Kidney epithelial cell (primary cell): ENCODE measurements around the gene SRBD1. TPM values are rescaled to one million over a fixed set of nuclear protein-coding genes. Genes with fewer than 3 reads are reported as not detected.

ENCODE experiments used
- DNase-seq: peaks from one replicate; pipeline ENCODE4 v3.0.0-alpha.2; 2010; ENCODE audit warnings: low read depth
- H3K27me3 ChIP-seq: 2 replicates; pipeline ENCODE4 v1.6.0; 2011; ENCODE audit warnings: low read length; ENCODE audit not compliant: control insufficient read depth, insufficient read depth
- H3K36me3 ChIP-seq: 2 replicates; pipeline ENCODE4 v1.5.1; 2011; ENCODE audit warnings: low read length; ENCODE audit not compliant: control insufficient read depth, insufficient read depth
- H3K4me3 ChIP-seq: 2 replicates; pipeline ENCODE4 v1.5.1; 2011; ENCODE audit warnings: low read depth, mild to moderate bottlenecking, control low read depth, low read length
- total RNA-seq: library from RNA; depleted of rRNA; stranded (reverse); fragments of >200 nt; gene quantifications from 2 replicates; pipeline ENCODE4 v1.2.3, GENCODE V29; 2015
- TF ChIP-seq, protein P1 (sequence below): IDR thresholded peaks from 2 replicates; pipeline ENCODE4 v1.5.1; 2011; ENCODE audit warnings: mild to moderate bottlenecking, moderate library complexity, low read length, control low read depth, inconsistent platforms; ENCODE audit not compliant: insufficient read depth, poor library complexity, severe bottlenecking

The SRBD1 gene
- total RNA-seq, 1 donor from 2014 or later: 18.4 TPM

DNA sequence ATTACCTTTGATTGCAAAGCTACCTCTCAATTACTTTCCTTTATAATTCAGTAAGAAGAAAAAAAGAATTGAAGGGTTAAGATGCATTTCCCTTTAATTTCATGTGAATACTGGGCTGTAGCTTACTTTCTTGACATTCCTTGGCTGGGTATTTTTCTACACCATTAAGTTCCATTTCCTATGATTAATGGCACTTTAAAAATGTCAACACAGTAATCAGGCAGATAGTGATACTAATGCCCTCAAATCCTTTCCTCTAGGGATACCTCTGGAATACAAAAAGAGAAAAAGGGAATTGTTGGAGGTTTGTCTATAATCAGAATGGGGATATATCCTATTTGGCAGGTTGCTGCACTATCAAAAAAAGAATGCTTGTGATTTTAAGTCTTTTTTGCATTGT, 216.9 kb downstream of the SRBD1 start:
- Histone ChIP-seq H3K4me3 (no peak overlapping the region), H3K27me3 (no peaks in the 10 kb centered on the region), H3K36me3 (no peaks in the 10 kb centered on the region)
- no peak for DNase-seq
- TF ChIP-seq, protein P1, sequence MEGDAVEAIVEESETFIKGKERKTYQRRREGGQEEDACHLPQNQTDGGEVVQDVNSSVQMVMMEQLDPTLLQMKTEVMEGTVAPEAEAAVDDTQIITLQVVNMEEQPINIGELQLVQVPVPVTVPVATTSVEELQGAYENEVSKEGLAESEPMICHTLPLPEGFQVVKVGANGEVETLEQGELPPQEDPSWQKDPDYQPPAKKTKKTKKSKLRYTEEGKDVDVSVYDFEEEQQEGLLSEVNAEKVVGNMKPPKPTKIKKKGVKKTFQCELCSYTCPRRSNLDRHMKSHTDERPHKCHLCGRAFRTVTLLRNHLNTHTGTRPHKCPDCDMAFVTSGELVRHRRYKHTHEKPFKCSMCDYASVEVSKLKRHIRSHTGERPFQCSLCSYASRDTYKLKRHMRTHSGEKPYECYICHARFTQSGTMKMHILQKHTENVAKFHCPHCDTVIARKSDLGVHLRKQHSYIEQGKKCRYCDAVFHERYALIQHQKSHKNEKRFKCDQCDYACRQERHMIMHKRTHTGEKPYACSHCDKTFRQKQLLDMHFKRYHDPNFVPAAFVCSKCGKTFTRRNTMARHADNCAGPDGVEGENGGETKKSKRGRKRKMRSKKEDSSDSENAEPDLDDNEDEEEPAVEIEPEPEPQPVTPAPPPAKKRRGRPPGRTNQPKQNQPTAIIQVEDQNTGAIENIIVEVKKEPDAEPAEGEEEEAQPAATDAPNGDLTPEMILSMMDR: no peak

DNA sequence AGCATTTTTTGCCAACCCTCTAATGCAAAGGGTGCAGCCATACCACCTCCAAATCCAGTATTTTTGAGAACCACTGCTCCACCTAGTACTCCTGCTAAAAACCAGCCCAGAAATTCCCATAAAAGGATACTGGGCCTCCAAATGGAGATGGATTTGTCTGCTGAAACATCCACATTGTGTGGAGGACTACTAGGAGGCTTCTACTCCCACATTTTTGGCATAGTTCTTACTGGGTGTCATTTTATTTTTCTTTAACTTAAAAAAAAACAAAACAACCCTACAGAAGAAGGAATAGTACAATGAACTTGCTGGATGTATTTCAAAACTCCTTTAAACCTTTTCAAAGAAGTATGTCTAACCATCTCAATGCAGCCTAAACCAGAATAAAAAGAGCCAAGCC, 219.2 kb downstream of the SRBD1 start:
- no peak for DNase-seq
- Histone ChIP-seq H3K4me3 (no peak overlapping the region), H3K27me3 (no peaks in the 10 kb centered on the region), H3K36me3 (no peaks in the 10 kb centered on the region)
- TF ChIP-seq, protein P1: no peak

DNA sequence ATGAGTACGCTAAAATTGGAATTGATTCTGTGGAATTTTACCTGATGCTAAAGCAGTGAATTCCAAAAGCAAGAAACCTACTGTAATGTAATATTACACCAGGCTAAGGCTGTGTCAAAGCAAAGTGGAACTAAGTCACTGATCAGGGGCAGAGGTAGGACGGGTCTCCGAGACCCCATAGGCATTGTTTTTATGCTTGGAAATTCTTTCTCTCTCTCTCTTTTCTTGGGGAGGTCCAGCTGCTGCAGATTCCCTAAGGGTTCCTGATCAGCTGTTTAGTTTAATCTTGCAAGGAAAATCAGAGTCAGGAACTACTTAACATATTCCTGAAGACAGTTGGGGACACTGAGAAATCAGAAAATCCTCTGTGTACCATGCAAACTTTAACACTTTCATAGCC, 220.2 kb downstream of the SRBD1 start:
- no peak overlapping the region for H3K4me3 ChIP-seq
- no peaks in the 10 kb centered on the region for H3K36me3 ChIP-seq
- no peak for DNase-seq
- H3K27me3 ChIP-seq: no peaks in the 10 kb centered on the region
- TF ChIP-seq, protein P1: no peak

DNA sequence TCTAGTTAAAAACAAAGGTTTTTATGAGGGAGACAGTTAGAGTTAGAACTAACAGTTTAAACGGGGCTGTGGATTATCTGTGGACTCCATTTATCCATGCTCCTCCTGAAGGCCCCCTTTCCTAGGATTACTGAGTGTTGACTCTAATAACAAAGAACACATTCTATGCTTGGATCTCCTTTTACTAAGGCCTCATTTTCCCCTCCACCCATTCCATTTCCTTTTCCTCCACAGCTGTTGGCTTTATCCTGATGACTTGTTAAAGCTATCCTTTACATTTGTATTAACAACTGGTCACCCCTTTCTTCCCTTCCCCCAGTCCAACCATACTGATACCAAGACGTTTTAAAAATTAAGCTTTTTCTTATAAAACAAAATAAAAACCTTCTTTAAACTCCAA, 220.6 kb downstream of the SRBD1 start:
- no peaks in the 10 kb centered on the region for H3K36me3 ChIP-seq
- no peaks in the 10 kb centered on the region for H3K27me3 ChIP-seq
- H3K4me3 ChIP-seq: no peak overlapping the region
- DNase-seq: no peak
- TF ChIP-seq, protein P1: no peak

DNA sequence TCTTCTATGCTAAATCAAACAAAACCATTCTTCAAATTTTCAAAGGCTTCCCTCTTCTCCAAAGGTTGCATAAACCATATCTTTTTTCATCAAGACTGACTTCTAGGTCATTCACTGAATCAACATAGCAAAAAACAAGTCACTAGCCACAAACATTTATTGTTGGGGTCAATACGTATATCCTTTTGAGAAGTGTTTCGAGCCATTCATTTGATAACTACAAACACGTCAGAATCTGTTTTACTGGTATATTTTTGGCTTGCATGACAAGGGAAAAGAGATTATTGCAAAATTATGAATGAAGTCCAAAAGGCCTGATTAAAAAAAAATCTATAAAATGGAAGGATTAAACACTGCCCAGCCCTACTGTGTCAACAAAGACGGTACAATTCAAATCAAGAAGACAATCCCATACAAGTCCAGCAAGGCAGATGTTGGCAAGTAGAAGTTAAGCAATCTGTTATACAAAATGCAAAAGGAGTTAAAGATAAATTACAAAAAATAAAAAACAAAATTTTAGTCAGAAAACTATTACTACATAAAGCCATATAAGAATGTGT, 222.4 kb downstream of the SRBD1 start:
- no peaks in the 10 kb centered on the region for H3K27me3 ChIP-seq
- no peak for DNase-seq
- TF ChIP-seq, protein P1: no peak
- no peaks in the 10 kb centered on the region for H3K36me3 ChIP-seq
- no peak overlapping the region for H3K4me3 ChIP-seq

DNA sequence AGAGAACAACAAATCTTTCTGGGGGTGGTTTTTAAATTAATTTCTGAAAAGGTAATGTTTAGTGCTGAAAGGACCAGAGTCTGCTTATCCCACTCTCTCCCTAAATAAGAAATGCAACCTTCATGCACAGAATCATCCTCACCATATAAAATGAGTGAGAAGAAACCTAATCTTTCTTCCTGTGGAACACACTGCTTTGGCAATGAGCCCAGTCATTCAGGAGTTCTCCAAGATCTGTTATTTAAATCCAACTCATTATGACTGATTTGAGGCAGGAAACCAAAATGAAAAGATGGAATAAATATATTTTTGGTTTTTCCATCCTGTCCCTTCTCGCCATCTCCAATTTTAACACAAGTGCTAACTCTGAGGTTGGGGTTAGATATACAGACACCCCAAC, 228.3 kb downstream of the SRBD1 start:
- no peak for DNase-seq
- no peaks in the 10 kb centered on the region for H3K27me3 ChIP-seq
- TF ChIP-seq, protein P1: no peak

More for the DNA sequence above, 228.3 kb downstream of the SRBD1 start:
- Histone ChIP-seq H3K4me3 (no peak overlapping the region), H3K36me3 (no peaks in the 10 kb centered on the region)
